Endothelial cell of umbilical vein (primary cell): ENCODE results near the gene SPATA18.

Experiments
- EZH2 ChIP-seq: IDR thresholded peaks from 2 replicates; pipeline ENCODE4 v1.6.1; 2012; ENCODE audit warnings: borderline replicate concordance, low read depth, mild to moderate bottlenecking, moderate library complexity, low read length, inconsistent platforms; ENCODE audit not compliant: severe bottlenecking
- FOS ChIP-seq: IDR thresholded peaks from 2 replicates; pipeline ENCODE4 v1.6.1; 2011; ENCODE audit warnings: mild to moderate bottlenecking, low read length, moderate library complexity, borderline replicate concordance; ENCODE audit not compliant: insufficient read depth
- JUN ChIP-seq: IDR thresholded peaks from 2 replicates; pipeline ENCODE4 v1.6.1; 2011; ENCODE audit warnings: borderline replicate concordance, low read depth; ENCODE audit not compliant: insufficient read length, insufficient read depth
- MYC ChIP-seq: IDR thresholded peaks from one replicate; pipeline ENCODE4 v1.6.1; 2011; ENCODE audit warnings: mild to moderate bottlenecking, low read depth, low read length
- POLR2A ChIP-seq: IDR thresholded peaks from 2 replicates; pipeline ENCODE4 v1.6.1; 2012; ENCODE audit warnings: low read depth, mild to moderate bottlenecking, control low read depth, low read length
- POLR2AphosphoS5 ChIP-seq: IDR thresholded peaks from 2 replicates; pipeline ENCODE4 v1.6.1; 2012; ENCODE audit warnings: low read depth, mild to moderate bottlenecking, control low read depth, low read length, moderate library complexity; ENCODE audit not compliant: insufficient read depth
- TF ChIP-seq, protein P1 (sequence below), 2 donors: IDR thresholded peaks; 1 replicate in 1 of 2; 2 replicates in 1 of 2; pipeline ENCODE4 v1.5.1; 2011; ENCODE audit warnings: low read length in 2 of 2, mild to moderate bottlenecking in 2 of 2, moderate library complexity in 2 of 2, control low read depth in 1 of 2, inconsistent platforms in 1 of 2, low read depth in 1 of 2; ENCODE audit not compliant: insufficient read depth in 1 of 2; ENCODE audit errors: extremely low read depth in 1 of 2

DNA sequence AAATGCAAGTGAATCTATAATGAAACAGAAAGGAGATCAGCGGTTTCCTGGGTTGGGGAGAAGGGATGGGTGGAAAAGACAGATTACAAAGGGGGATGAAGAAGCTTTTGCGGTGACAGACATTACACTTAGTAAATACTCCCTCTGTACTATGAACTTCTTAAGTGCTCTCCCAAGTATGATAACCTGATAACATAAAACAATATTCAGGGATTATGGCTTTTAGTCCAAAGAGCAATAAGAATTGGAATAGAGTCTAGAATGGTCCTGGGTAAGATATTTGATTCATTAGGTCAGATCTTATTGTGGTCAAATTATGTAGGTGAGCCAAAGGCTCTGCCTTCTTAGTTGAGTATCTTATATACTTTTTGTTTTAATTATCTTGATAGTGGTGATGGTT, 40.1 kb upstream of the SPATA18 start:
- TF ChIP-seq, protein P1, sequence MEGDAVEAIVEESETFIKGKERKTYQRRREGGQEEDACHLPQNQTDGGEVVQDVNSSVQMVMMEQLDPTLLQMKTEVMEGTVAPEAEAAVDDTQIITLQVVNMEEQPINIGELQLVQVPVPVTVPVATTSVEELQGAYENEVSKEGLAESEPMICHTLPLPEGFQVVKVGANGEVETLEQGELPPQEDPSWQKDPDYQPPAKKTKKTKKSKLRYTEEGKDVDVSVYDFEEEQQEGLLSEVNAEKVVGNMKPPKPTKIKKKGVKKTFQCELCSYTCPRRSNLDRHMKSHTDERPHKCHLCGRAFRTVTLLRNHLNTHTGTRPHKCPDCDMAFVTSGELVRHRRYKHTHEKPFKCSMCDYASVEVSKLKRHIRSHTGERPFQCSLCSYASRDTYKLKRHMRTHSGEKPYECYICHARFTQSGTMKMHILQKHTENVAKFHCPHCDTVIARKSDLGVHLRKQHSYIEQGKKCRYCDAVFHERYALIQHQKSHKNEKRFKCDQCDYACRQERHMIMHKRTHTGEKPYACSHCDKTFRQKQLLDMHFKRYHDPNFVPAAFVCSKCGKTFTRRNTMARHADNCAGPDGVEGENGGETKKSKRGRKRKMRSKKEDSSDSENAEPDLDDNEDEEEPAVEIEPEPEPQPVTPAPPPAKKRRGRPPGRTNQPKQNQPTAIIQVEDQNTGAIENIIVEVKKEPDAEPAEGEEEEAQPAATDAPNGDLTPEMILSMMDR (IDR thresholded peaks at IDR 0.05; ENCODE audit: extremely low read depth in 1 of 2, insufficient read depth in 1 of 2, low read depth in 1 of 2, low read length in 2 of 2): no peak
- no peak for TF ChIP-seq POLR2A
- no peak for TF ChIP-seq MYC
- TF ChIP-seq POLR2AphosphoS5: no peak
- no peak for TF ChIP-seq FOS
- TF ChIP-seq JUN: no peak
- TF ChIP-seq EZH2: no peak
